ENCODE measurements around the gene LUM. TPM values are rescaled to one million over a fixed set of nuclear protein-coding genes. Genes with fewer than 3 reads are reported as not detected.

LUM gene
- total RNA-seq, 2 donors from 2014 or later = 35.9 to 93.7 TPM

- no peaks in the 10 kb centered on the region for H3K9me3 ChIP-seq
- no peak overlapping the region for H3K27ac ChIP-seq
- no peaks in the 10 kb centered on the region for H3K27me3 ChIP-seq
- no peaks in the 10 kb centered on the region for H3K4me1 ChIP-seq
- no peak for DNase-seq
- TF ChIP-seq POLR2A (IDR thresholded peaks at IDR 0.05) (no peak), CTCF (IDR thresholded peaks at IDR 0.05) (no peak)
- H3K36me3 ChIP-seq (replicated peaks in 1 of 2; ENCODE audit: insufficient read depth in 1 of 2, low read depth in 2 of 2) = no peaks in the 10 kb centered on the region
- 81 to 86% methylated on average over 1 of the region's 1 CpG for WGBS, 2 donors
- H3K4me3 ChIP-seq = no peak overlapping the region
- no peak for ATAC-seq
- intact Hi-C loops (cut with DNase I) = no loop called here
These were observed 15.2 kb upstream of the LUM start for GRCh38 chr12:91126516-91126915.

GRCh38 chr12:91123236-91123916 lies 12.1 kb upstream of the LUM start:
- Histone ChIP-seq H3K4me3 (no peak overlapping the region), H3K27me3 (no peaks in the 10 kb centered on the region), H3K9me3 (no peaks in the 10 kb centered on the region), H3K36me3 (replicated peaks in 1 of 2; ENCODE audit: insufficient read depth in 1 of 2, low read depth in 2 of 2) (no peaks in the 10 kb centered on the region), H3K27ac (no peak overlapping the region), H3K4me1 (no peaks in the 10 kb centered on the region)
- ATAC-seq (no peak), DNase-seq (no peak)
- intact Hi-C loops (cut with DNase I) = no loop called here
- TF ChIP-seq POLR2A (IDR thresholded peaks at IDR 0.05) (no peak), CTCF (IDR thresholded peaks at IDR 0.05) (no peak)
- 79 to 84% methylated on average over 5 of the region's 5 CpGs for WGBS, 2 donors

DNA sequence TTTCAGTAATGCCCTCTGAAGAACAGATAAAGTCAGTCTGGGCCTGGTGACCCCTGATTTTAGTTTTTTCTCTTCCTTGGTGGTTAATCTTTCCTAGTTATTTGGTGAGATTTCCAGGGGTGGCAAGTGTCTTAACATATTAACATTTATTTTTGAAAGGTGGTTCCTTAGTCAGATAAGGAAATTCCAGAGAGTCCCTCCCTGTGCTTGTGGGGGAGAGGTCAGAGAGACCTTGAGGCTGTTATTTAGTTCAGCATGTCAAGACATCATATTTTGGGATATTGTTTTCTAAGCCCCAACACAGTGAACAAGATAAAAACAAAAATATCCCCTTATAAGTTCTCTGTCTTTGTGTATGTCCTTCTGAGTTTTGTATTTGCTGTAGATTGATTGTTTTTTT lies 9.5 kb upstream of the LUM start:
- DNase-seq (no peak), ATAC-seq (no peak)
- Histone ChIP-seq H3K27me3 (no peaks in the 10 kb centered on the region), H3K4me1 (no peaks in the 10 kb centered on the region), H3K9me3 (no peaks in the 10 kb centered on the region), H3K4me3 (no peak overlapping the region), H3K36me3 (replicated peaks in 1 of 2; ENCODE audit: insufficient read depth in 1 of 2, low read depth in 2 of 2) (no peaks in the 10 kb centered on the region), H3K27ac (no peak overlapping the region)
- intact Hi-C loops (cut with DNase I) = no loop called here
- no peak for TF ChIP-seq POLR2A (IDR thresholded peaks at IDR 0.05)
- no peak for TF ChIP-seq CTCF (IDR thresholded peaks at IDR 0.05)

DNA sequence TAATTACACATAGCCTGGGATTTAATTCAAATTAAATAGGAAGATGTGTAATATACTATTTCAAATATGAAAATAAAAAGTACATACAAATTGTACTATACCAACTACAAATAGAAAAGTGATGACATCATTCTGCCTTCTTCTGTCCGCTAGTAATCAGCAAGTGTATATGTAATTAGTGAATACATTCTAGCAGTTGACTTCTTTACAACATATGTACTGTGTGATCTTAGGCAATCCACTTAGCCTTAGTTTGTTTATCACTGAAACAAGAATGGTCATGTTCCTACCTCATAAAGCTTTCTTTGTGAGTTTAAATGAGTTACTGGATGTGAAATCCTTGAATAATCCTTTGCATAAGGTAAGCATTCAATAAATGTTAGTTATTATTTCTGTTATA lies 7.8 kb upstream of the LUM start:
- DNase-seq (no peak), ATAC-seq (no peak)
- H3K9me3 ChIP-seq = no peaks in the 10 kb centered on the region
- intact Hi-C loops (cut with DNase I) = no loop called here
- no peaks in the 10 kb centered on the region for H3K27me3 ChIP-seq
- no peaks in the 10 kb centered on the region for H3K36me3 ChIP-seq (replicated peaks in 1 of 2; ENCODE audit: insufficient read depth in 1 of 2, low read depth in 2 of 2)
- TF ChIP-seq POLR2A (IDR thresholded peaks at IDR 0.05) = no peak
- no peak overlapping the region for H3K27ac ChIP-seq
- 79 to 82% methylated on average over 1 of the region's 1 CpG for WGBS, 2 donors
- H3K4me1 ChIP-seq = no peaks in the 10 kb centered on the region
- no peak overlapping the region for H3K4me3 ChIP-seq

- Histone ChIP-seq H3K4me1 (no peaks in the 10 kb centered on the region), H3K9me3 (no peaks in the 10 kb centered on the region), H3K36me3 (replicated peaks in 1 of 2; ENCODE audit: insufficient read depth in 1 of 2, low read depth in 2 of 2) (no peaks in the 10 kb centered on the region), H3K27ac (no peak overlapping the region), H3K27me3 (no peaks in the 10 kb centered on the region), H3K4me3 (no peak overlapping the region)
- intact Hi-C loops (cut with DNase I) = no loop called here
- WGBS, 2 donors = 70 to 74% methylated on average over 6 of the region's 6 CpGs
- ATAC-seq = no peak
- TF ChIP-seq POLR2A (IDR thresholded peaks at IDR 0.05) = no peak
- DNase-seq = no peak
These were observed 2.3 kb upstream of the LUM start for GRCh38 chr12:91113621-91114020.

- WGBS, 2 donors = 32 to 35% methylated on average over 5 of the region's 5 CpGs
- H3K4me3 ChIP-seq = no peak overlapping the region
- intact Hi-C loops (cut with DNase I) = no loop called here
These were observed 876 bp downstream of the LUM start for GRCh38 chr12:91110311-91110924.

More at GRCh38 chr12:91110311-91110924, 876 bp downstream of the LUM start:
- H3K4me1 ChIP-seq = no peaks in the 10 kb centered on the region
- no peak for DNase-seq
- no peak overlapping the region for H3K27ac ChIP-seq
- H3K27me3 ChIP-seq = no peaks in the 10 kb centered on the region
- ATAC-seq = no peak
- no peak for TF ChIP-seq CTCF (IDR thresholded peaks at IDR 0.05)
- no peak for TF ChIP-seq POLR2A (IDR thresholded peaks at IDR 0.05)
- H3K9me3 ChIP-seq = no peaks in the 10 kb centered on the region
- no peaks in the 10 kb centered on the region for H3K36me3 ChIP-seq (replicated peaks in 1 of 2; ENCODE audit: insufficient read depth in 1 of 2, low read depth in 2 of 2)

Measured in body of pancreas (tissue), 4 donors.